ENCODE data around the gene SSBP3. TPM values are rescaled to one million over a fixed set of nuclear protein-coding genes. Genes with fewer than 3 reads are reported as not detected.
"Not testable (repeated sequence)": the region's sequence is repeated elsewhere in the genome, so short reads cannot be mapped to it uniquely, and the experiment has no call there.

Gene SSBP3
- polyA plus RNA-seq (ENCODE audit: insufficient read length in 10 of 10), result 10 to 100 TPM; 44.8 to 68.1 (median 51.2) TPM
- long read RNA-seq, donor 1, partial matches to known transcripts, result 0 of 4 reads
- long read RNA-seq, donor 1, other reads (novel, unspliced or antisense), result 0 of 4 reads
- long read RNA-seq, donor 2, partial matches to known transcripts, result 0 of 4 reads
- long read RNA-seq, donor 2, other reads (novel, unspliced or antisense), result 0 of 4 reads
- long read RNA-seq, donor 3, result 0 reads
- long read RNA-seq, donor 4, partial matches to known transcripts, result 0 of 6 reads
- long read RNA-seq, donor 4, other reads (novel, unspliced or antisense), result 0 of 6 reads
- long read RNA-seq, donor 5, transcript SSBP3-203 (17 exons, 1,578 nt), result major isoform, 5 of 6 reads
- long read RNA-seq, donor 5, partial matches to known transcripts, result 0 of 6 reads
- long read RNA-seq, donor 5, other reads (novel, unspliced or antisense), result 0 of 6 reads
- long read RNA-seq, donor 6, transcript SSBP3-203 (17 exons, 1,578 nt), result major isoform, 6 of 6 reads
- long read RNA-seq, donor 6, partial matches to known transcripts, result 0 of 6 reads
- long read RNA-seq, donor 6, other reads (novel, unspliced or antisense), result 0 of 6 reads
- long read RNA-seq, donor 7, transcript SSBP3-203 (17 exons, 1,578 nt), result major isoform, 5 of 6 reads
- long read RNA-seq, donor 7, partial matches to known transcripts, result 0 of 6 reads
- long read RNA-seq, donor 7, other reads (novel, unspliced or antisense), result 0 of 6 reads
- long read RNA-seq, donor 8, partial matches to known transcripts, result 0 of 4 reads
- long read RNA-seq, donor 8, other reads (novel, unspliced or antisense), result 0 of 4 reads
- long read RNA-seq, donor 9, result 0 reads

DNA sequence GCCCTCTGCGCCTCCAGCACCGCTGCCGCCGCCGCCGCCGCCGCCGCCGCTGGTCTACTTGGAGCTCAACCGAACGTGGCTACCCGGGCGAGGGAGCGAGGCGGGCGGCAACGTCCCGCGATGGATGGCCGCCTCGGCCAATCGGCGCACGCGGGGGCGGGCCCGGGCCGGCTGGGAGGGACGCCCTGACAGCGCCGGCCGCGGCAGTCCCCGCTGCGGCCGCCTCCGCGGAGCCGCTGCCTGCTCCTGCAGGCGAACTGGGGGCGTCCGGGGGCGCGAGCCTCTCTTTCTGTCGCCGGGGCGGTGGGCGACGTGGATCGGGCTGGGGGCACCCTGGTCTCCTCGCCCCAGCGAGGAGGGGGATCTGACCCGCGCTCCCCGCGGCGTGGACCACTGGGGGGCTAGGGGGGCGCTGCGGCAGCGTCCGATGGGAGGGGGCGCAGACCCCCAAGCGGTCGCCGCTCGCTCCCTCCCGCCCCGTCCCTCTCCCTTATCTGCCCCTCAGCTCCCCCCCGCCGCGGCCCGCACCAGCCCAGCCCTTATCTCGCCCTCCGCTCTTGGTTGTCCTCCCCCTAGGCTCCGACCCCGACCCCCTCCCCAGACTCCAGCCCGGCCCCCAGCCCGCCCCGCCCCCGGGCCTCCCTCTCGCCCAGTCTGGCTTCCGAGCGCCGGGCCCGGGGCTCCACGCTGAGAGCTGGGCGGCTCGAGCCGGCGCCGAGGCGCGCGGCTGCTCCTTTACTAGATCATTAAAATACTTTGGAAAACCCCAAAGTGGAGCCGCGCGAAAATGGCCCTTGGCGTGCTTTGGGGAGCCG, at the start of gene SSBP3:
SSBP3 (minus strand) TSS at position 56 of the 815 bp plus-strand sequence.
- peak; percentile 94 to 97 (median 94) for DNase-seq

- no peak for DNase-seq
These were observed 47.3 kb upstream of the SSBP3 start for GRCh38 chr1:54453509-54453908.

GRCh38 chr1:54453022-54453421, 46.8 kb upstream of the SSBP3 start:
- no peak for DNase-seq

- DNase-seq, result not testable (repeated sequence)
These were observed 43.2 kb upstream of the SSBP3 start for GRCh38 chr1:54449431-54449830.

GRCh38 chr1:54448801-54449200, 42.6 kb upstream of the SSBP3 start:
- not testable (repeated sequence) for DNase-seq

DNA sequence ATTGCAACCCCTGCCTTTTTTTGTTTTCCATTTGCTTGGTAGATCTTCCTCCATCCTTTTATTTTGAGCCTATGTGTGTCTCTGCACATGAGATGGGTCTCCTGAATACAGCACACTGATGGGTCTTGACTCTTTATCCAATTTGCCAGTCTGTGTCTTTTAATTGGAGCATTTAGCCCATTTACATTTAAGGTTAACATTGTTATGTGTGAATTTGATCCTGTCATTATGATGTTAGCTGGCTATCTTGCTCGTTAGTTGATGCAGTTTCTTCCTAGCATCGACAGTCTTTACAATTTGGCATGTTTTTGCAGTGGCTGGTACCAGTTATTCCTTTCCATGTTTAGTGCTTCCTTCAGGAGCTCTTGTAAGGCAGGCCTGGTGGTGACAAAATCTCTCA, 40.9 kb upstream of the SSBP3 start:
- DNase-seq, result not testable (repeated sequence)

- DNase-seq, result no peak
These were observed 36.0 kb upstream of the SSBP3 start for GRCh38 chr1:54442185-54442584.

DNA sequence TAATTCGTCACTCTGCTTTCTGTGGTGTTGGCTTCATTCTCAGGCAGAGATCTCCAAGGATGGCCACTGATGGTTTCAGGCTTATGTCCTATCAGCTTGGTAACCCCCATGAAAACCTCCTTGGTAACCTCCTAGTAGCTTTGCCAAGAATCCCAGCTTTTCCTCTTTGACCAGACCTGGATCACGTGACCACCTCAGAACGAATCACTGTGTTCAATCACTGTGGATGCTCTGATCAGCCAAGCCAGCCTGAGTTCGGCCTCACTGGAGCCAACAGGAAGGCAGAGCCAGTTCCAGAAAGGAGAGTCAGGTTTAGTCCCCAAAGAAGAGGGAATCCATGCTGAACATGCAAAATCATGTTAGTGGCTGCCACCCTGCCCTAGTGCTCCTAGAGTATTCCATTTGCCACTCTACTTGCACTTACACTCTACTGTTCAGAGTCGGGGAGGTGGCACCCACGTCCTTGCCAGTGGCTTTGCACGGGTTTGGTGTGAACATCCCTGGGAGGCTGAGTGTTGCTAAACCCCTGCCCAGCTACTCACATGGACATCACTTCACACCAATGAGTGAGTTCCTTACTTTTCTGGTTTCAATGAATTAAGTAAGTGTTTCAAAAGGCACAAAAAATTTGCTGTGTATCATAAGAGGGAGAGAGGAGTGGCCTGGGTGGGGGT, 33.5 kb upstream of the SSBP3 start:
- no peak for DNase-seq

DNA sequence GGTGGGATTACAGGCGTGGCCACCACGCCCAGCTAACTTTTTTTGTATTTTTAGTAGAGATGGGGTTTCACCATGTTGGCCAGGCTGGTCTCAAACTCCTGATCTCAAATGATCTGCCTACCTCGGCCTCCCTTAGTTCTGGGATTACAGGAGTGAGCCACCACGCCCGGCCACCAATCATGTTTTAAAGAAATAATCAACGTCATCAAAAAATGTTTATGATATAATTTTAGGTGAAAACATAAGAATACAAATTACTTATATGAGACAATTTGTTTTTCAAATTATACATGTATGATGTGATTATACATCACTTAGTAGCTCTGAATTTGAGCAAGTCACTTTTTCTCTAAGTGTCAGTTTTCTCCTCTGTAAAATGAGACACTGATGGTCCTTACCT, 31.6 kb upstream of the SSBP3 start:
- DNase-seq, result no peak

- DNase-seq, result no peak
These were observed 30.6 kb upstream of the SSBP3 start for GRCh38 chr1:54436826-54437225.

DNA sequence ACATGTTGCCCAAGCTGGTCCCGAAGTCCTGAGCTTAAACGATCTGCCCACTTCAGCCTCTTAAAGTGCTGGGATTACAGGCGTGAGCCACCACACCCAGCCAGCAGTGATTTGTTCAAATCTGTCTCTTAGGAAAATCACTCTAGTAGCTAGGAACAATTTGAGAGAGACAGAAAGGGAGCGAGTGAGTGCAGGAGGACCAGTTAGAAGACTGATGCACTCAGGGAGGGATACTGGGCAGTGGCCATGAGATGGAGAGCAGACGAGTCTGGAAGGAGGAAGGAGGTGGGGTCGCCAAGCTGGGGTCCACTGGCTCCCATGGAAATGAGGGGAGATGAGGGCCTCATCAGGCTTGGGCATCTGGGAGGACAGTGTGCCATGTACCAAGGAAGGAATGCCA, 23.6 kb upstream of the SSBP3 start:
- DNase-seq, result no peak

DNA sequence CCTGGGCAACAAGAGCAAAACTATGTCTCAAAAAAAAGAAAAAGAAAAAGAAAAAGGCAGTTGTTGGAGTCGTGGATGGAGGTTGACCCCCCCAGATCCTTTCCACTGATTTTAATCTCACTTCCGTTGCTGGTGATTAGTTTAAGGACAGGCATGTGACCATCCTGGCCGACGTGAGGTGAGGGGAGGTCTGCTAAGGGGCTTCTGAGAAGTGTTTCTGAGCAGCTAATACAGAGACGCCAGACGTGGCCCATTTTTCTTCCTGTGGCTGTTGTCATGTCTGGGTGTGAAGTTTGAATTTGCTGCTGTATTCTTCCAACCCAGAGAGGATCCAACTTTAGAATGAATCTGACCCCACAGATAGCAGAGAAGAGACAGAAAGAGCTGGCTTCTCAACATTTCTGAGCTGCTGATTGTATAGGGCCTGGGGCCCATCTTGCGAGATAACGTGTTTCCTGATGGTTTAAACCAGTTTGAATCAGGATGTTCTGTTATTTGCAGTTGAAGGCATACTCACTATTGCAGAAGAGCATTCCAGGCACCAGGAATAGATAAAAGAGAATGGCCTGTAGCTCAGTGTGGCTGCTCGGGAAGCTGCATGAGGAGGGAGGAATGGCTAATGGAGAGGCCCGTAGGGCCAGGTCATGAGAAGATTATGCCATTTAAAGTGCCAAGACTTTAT, 22.8 kb upstream of the SSBP3 start:
- DNase-seq, result no peak

- DNase-seq, result no peak
These were observed 19.0 kb upstream of the SSBP3 start for GRCh38 chr1:54425152-54425584.

DNA sequence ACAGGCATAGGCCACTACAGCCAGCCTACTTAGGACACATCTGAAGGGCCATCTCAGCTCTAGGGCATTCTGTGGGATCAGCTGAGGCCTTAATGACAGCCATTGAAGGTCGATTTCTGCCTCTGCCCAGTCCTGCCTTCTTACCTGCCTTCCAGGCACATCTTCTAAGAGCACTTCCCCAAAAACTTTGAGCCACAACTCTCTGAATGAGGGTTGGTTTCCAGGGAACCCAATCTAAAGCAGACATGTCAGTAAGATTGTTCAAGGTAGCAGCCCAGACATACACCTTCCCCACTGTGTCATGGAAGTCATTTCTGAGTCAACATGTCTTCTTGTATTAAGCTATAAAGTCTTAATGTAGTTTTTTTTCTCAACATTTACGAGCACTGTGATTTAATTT, 18.2 kb upstream of the SSBP3 start:
- no peak for DNase-seq

DNA sequence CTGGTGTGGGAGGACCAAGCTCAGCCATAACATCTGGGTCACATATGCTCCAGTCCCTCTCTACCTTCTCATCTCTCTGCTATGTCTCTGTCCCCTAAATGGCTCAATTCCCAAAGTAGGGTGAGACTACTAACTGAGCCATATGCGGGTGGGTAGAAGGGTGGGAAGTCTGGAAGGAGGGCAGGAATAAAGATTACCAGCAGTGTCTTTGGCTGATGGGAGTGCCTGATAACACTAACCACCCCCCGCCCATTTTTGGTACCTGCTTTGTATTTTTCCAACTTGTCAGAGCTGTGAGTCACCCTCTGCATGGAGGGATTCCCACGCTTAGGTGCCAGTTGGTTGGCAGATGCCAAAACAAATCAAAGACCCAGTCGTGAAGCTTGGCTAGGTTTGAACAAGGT, 14.9 kb upstream of the SSBP3 start:
- no peak for DNase-seq

GRCh38 chr1:54418598-54418997, 12.4 kb upstream of the SSBP3 start:
- DNase-seq, result not testable (repeated sequence)

DNA sequence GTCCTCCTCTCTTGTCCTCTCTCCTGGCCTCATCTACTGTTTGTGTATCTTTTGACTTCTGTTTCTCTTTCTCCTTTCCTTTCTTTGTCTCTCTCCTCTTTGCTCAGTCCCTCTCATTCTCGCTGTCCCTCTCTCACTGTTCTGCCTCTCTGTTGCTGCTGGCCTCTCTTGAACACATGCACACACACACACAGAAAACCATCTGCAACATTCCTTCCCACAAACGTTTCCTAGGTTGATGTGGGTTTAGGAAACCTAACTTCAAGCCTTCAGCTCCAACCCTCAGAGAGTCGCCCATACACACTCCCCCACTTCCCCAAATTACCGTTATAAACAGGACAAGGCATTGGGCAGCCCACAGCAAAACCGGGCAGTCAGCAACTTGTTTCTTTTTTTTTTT, 10.9 kb upstream of the SSBP3 start:
- DNase-seq, result no peak

DNA sequence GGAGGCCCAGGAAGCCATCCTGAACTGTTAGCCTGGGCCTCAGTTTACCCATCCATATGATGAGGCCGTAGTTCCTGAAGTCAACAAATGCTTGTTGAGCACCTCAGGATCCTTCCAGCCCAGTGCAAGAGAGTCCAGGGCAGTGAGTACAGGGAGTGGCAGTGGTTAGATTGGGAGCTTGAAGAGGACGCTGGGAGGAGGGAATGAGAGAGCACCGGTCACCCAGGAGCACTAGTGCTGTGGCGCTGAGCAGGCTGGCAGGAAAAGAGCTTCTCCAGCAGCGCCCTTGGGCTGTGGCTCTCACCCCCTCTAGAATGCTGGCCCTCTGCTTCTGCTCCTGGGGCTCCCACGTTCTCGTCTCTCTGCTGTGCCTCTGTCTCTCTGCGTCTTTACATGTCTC, 10.2 kb upstream of the SSBP3 start:
- DNase-seq, result no peak

- DNase-seq, result no peak
These were observed 9.8 kb upstream of the SSBP3 start for GRCh38 chr1:54415991-54416390.

GRCh38 chr1:54415533-54415932, 9.3 kb upstream of the SSBP3 start:
- no peak for DNase-seq

GRCh38 chr1:54413732-54414131, 7.5 kb upstream of the SSBP3 start:
- no peak for DNase-seq

Data from muscle of back (tissue), 13 donors.